SU-DHL-6 (cell line): Measurements from ENCODE around the gene L3MBTL4.

Experiments used
- H2AFZ ChIP-seq: fragments of 200-600 bp; sonication (generic); 2 replicates; pipeline ENCODE4 v1.6.1; 2014; ENCODE audit warnings: low read depth, mild to moderate bottlenecking, moderate library complexity, mixed read lengths, antibody characterized with exemption, low read length; ENCODE audit not compliant: severe bottlenecking
- H3F3A ChIP-seq: fragments of 200-600 bp; shearing (Covaris generic); 2 replicates; pipeline ENCODE4 v1.6.0; 2016; ENCODE audit warnings: antibody characterized with exemption, mild to moderate bottlenecking; ENCODE audit not compliant: insufficient read depth
- H3K27ac ChIP-seq: fragments of 200-600 bp; sonication (generic); 2 replicates; pipeline ENCODE4 v1.5.1; 2016; ENCODE audit warnings: low read depth, mild to moderate bottlenecking, low read length, moderate library complexity, mixed read lengths
- H3K27me3 ChIP-seq: fragments of 200-600 bp; sonication (generic), shearing (Covaris generic); 2 replicates; pipeline ENCODE4 v1.6.0; 2014; ENCODE audit warnings: mild to moderate bottlenecking, low read length
- H3K36me3 ChIP-seq: fragments of 200-600 bp; sonication (generic); 2 replicates; pipeline ENCODE4 v1.6.1; 2014; ENCODE audit warnings: mild to moderate bottlenecking, low read length, mixed read lengths
- H3K4me2 ChIP-seq: fragments of 300-600, 200-600 bp; shearing (Covaris generic), sonication (generic); 2 replicates; pipeline ENCODE4 v1.6.0; 2014; ENCODE audit warnings: low read length, low read depth, mild to moderate bottlenecking; ENCODE audit not compliant: poor library complexity, severe bottlenecking
- H3K4me3 ChIP-seq: fragments of 200-600 bp; sonication (generic); 2 replicates; pipeline ENCODE4 v1.5.1; 2014; ENCODE audit warnings: antibody characterized with exemption, low read length, mild to moderate bottlenecking, mixed read lengths; ENCODE audit not compliant: insufficient read depth, poor library complexity, severe bottlenecking
- H3K79me2 ChIP-seq: fragments of 200-600 bp; sonication (generic); 2 replicates; pipeline ENCODE4 v1.6.1; 2014; ENCODE audit warnings: mild to moderate bottlenecking, low read length, moderate library complexity; ENCODE audit not compliant: insufficient read depth
- H3K9ac ChIP-seq: fragments of 200-600 bp; sonication (generic); 2 replicates; pipeline ENCODE4 v1.7.0; 2014; ENCODE audit warnings: mild to moderate bottlenecking, low read length
- H3K9me2 ChIP-seq: fragments of 200-600 bp; sonication (generic); replicated peaks from 2 replicates; pipeline ENCODE4 v1.6.1; 2014; ENCODE audit warnings: low read length; ENCODE audit not compliant: insufficient read depth
- H3K9me3 ChIP-seq: fragments of 200-600 bp; sonication (generic); 2 replicates; pipeline ENCODE4 v1.6.1; 2014; ENCODE audit warnings: low read length, mixed read lengths; ENCODE audit not compliant: insufficient read depth
- H4K20me1 ChIP-seq: fragments of 200-600 bp; sonication (generic); 2 replicates; pipeline ENCODE4 v1.6.1; 2014; ENCODE audit warnings: low read depth, mild to moderate bottlenecking, antibody characterized with exemption, low read length, moderate library complexity, mixed read lengths
- CTCF ChIP-seq: fragments of 200-600 bp; sonication (generic); IDR thresholded peaks from one replicate; pipeline ENCODE4 v1.5.1; 2017; ENCODE audit warnings: antibody characterized with exemption, mild to moderate bottlenecking, low read length, moderate library complexity; ENCODE audit not compliant: insufficient read depth, poor library complexity, severe bottlenecking
- EZH2phosphoT487 ChIP-seq: fragments of 200-600 bp; sonication (generic), shearing (Covaris generic); conservative IDR thresholded peaks from 2 replicates; pipeline ENCODE4 v1.6.1; 2018; ENCODE audit warnings: mild to moderate bottlenecking, antibody characterized with exemption, low read length, moderate library complexity, mixed read lengths

L3MBTL4 gene

GRCh38 chr18:6370886-6371635, 43.6 kb downstream of the L3MBTL4 start:
- no peaks in the 10 kb centered on the region for H4K20me1 ChIP-seq
- H3F3A ChIP-seq, result no peaks in the 10 kb centered on the region
- H3K9ac ChIP-seq, result no peak overlapping the region
- no peaks in the 10 kb centered on the region for H3K36me3 ChIP-seq
- no peaks in the 10 kb centered on the region for H3K79me2 ChIP-seq
- H2AFZ ChIP-seq, result no peak overlapping the region
- no peak overlapping the region for H3K4me2 ChIP-seq
- no peak overlapping the region for H3K27ac ChIP-seq
- no peaks in the 10 kb centered on the region for H3K9me2 ChIP-seq
- H3K9me3 ChIP-seq, result no peaks in the 10 kb centered on the region
- H3K4me3 ChIP-seq, result no peak overlapping the region
- H3K27me3 ChIP-seq, result no peaks in the 10 kb centered on the region
- no peak for TF ChIP-seq EZH2phosphoT487
- TF ChIP-seq CTCF, result no peak

GRCh38 chr18:6370410-6370809, 44.3 kb downstream of the L3MBTL4 start:
- H4K20me1 ChIP-seq, result no peaks in the 10 kb centered on the region
- H3K9me3 ChIP-seq, result no peaks in the 10 kb centered on the region
- no peaks in the 10 kb centered on the region for H3F3A ChIP-seq
- no peaks in the 10 kb centered on the region for H3K9me2 ChIP-seq
- H3K79me2 ChIP-seq, result no peaks in the 10 kb centered on the region
- no peak overlapping the region for H3K4me3 ChIP-seq
- H3K27me3 ChIP-seq, result no peaks in the 10 kb centered on the region
- H3K27ac ChIP-seq, result no peak overlapping the region
- H3K9ac ChIP-seq, result no peak overlapping the region
- TF ChIP-seq CTCF (no peak), EZH2phosphoT487 (no peak)
- no peak overlapping the region for H3K4me2 ChIP-seq
- H3K36me3 ChIP-seq, result no peaks in the 10 kb centered on the region
- no peak overlapping the region for H2AFZ ChIP-seq

GRCh38 chr18:6368017-6368416, 46.7 kb downstream of the L3MBTL4 start:
- Histone ChIP-seq H2AFZ (no peak overlapping the region), H3K27ac (no peak overlapping the region), H3K4me2 (no peak overlapping the region), H3K9me2 (no peaks in the 10 kb centered on the region), H3K27me3 (no peaks in the 10 kb centered on the region), H3F3A (no peaks in the 10 kb centered on the region), H3K9ac (no peak overlapping the region), H4K20me1 (no peaks in the 10 kb centered on the region), H3K36me3 (no peaks in the 10 kb centered on the region), H3K4me3 (no peak overlapping the region), H3K79me2 (no peaks in the 10 kb centered on the region), H3K9me3 (no peaks in the 10 kb centered on the region)
- TF ChIP-seq EZH2phosphoT487 (no peak), CTCF (no peak)
